CD14-positive monocyte (primary cell): Measurements from ENCODE around the gene BCL7B. TPM values are rescaled to one million over a fixed set of nuclear protein-coding genes. Genes with fewer than 3 reads are reported as not detected.

Experiments used
- DNase-seq, 3 donors: peaks; one replicate each; pipeline ENCODE4 v3.0.0-alpha.2; 2011 to 2022
- H2AFZ ChIP-seq: 2 replicates; pipeline ENCODE4 v1.6.0; 2012; ENCODE audit warnings: mild to moderate bottlenecking, low read depth, low read length, inconsistent platforms; ENCODE audit not compliant: insufficient read depth, poor library complexity, severe bottlenecking
- H3K27ac ChIP-seq, 2 donors: 1 replicate in 1 of 2; 2 replicates in 1 of 2; pipeline ENCODE4 v1.5.1; 2012 to 2013; ENCODE audit warnings: low read length in 2 of 2, control low read depth in 1 of 2, inconsistent platforms in 1 of 2, low read depth in 1 of 2, mild to moderate bottlenecking in 1 of 2
- H3K27me3 ChIP-seq, 2 donors: one replicate each; pipeline versions ENCODE4 v1.6.0 to v1.6.1; 2011 to 2013; ENCODE audit warnings: low read length in 2 of 2; ENCODE audit not compliant: control insufficient read depth in 2 of 2, insufficient read depth in 2 of 2
- H3K36me3 ChIP-seq, 2 donors: replicated peaks in 1 of 2; 1 replicate in 1 of 2; 2 replicates in 1 of 2; pipeline versions ENCODE4 v1.5.1 to v1.6.1; 2012 to 2013; ENCODE audit warnings: low read length in 2 of 2, control low read depth in 1 of 2, inconsistent platforms in 1 of 2, mild to moderate bottlenecking in 1 of 2; ENCODE audit not compliant: insufficient read depth in 2 of 2, control insufficient read depth in 1 of 2
- H3K4me1 ChIP-seq, 2 donors: 1 replicate in 1 of 2; 2 replicates in 1 of 2; pipeline versions ENCODE4 v1.5.1 to v1.6.1; 2012 to 2013; ENCODE audit warnings: low read length in 2 of 2, control low read depth in 1 of 2, inconsistent platforms in 1 of 2, mild to moderate bottlenecking in 1 of 2, moderate library complexity in 1 of 2; ENCODE audit not compliant: insufficient read depth in 2 of 2, control insufficient read depth in 1 of 2
- H3K4me2 ChIP-seq: replicated peaks from 2 replicates; pipeline ENCODE3; 2012; ENCODE audit warnings: low read length, moderate library complexity, mild to moderate bottlenecking; ENCODE audit not compliant: poor library complexity, severe bottlenecking; ENCODE audit errors: extremely low read depth
- H3K4me3 ChIP-seq, 3 experiments: fragments of 200-600 bp in 1 of 3; sonication (generic) in 1 of 3; replicated peaks in 1 of 3; 1 replicate in 2 of 3; 2 replicates in 1 of 3; pipeline ENCODE4 v1.5.1; 2011 to 2013; ENCODE audit warnings: low read length in 3 of 3, mild to moderate bottlenecking in 3 of 3, control low read depth in 2 of 3, low read depth in 2 of 3, inconsistent platforms in 1 of 3, moderate library complexity in 1 of 3
- H3K79me2 ChIP-seq: 2 replicates; pipeline ENCODE4 v1.6.0; 2012; ENCODE audit warnings: mild to moderate bottlenecking, control low read depth, inconsistent platforms, low read length, moderate library complexity; ENCODE audit not compliant: insufficient read depth
- H3K9ac ChIP-seq: 2 replicates; pipeline ENCODE4 v1.6.0; 2017; ENCODE audit warnings: low read length, mild to moderate bottlenecking; ENCODE audit not compliant: insufficient read depth, poor library complexity, severe bottlenecking
- H3K9me3 ChIP-seq, 2 donors: replicated peaks in 1 of 2; 1 replicate in 1 of 2; 2 replicates in 1 of 2; pipeline versions ENCODE4 v1.5.1 to v1.6.1; 2012 to 2013; ENCODE audit warnings: low read length in 2 of 2, control low read depth in 1 of 2; ENCODE audit not compliant: control insufficient read depth in 1 of 2, insufficient read depth in 1 of 2
- H4K20me1 ChIP-seq: 2 replicates; pipeline ENCODE4 v1.6.0; 2012; ENCODE audit warnings: mild to moderate bottlenecking, low read length, control low read depth, moderate library complexity; ENCODE audit not compliant: insufficient read depth
- H3K27ac Mint-ChIP-seq, 7 donors: one replicate each; pipeline ENCODE4 v1.8.0; 2020; ENCODE audit warnings: mild to moderate bottlenecking in 7 of 7, mixed read lengths in 7 of 7, moderate library complexity in 6 of 7, inconsistent platforms in 2 of 7
- H3K27me3 Mint-ChIP-seq, 3 donors: one replicate each; pipeline ENCODE4 v1.8.0; 2021 to 2022; ENCODE audit warnings: low read depth in 3 of 3, mild to moderate bottlenecking in 3 of 3, mixed read lengths in 3 of 3, moderate library complexity in 3 of 3, inconsistent platforms in 1 of 3
- H3K36me3 Mint-ChIP-seq, 2 donors: one replicate each; pipeline ENCODE4 v1.8.0; 2020; ENCODE audit warnings: mixed read lengths in 2 of 2, inconsistent platforms in 1 of 2, mild to moderate bottlenecking in 1 of 2
- H3K4me1 Mint-ChIP-seq: one replicate; pipeline ENCODE4 v1.8.0; 2020; ENCODE audit warnings: mild to moderate bottlenecking, mixed read lengths
- H3K4me3 Mint-ChIP-seq, 2 donors: one replicate each; pipeline ENCODE4 v1.8.0; 2020; ENCODE audit warnings: mild to moderate bottlenecking in 2 of 2, mixed read lengths in 2 of 2, moderate library complexity in 1 of 2
- H3K9me3 Mint-ChIP-seq, 7 donors: one replicate each; pipeline ENCODE4 v1.8.0; 2020 to 2022; ENCODE audit warnings: mixed read lengths in 7 of 7, mild to moderate bottlenecking in 6 of 7, moderate library complexity in 6 of 7, inconsistent platforms in 2 of 7
- WGBS: methylation state at CpG from one replicate; pipeline ENCODE4 v1.1.5; 2013; ENCODE audit warnings: missing lambda C conversion rate; ENCODE audit not compliant: insufficient coverage; 5-methylcytosine and 5-hydroxymethylcytosine counted together
- intact Hi-C, 2 donors: fragments of 100-400 bp; cut with micrococcal nuclease; formaldehyde crosslinking; loops; one replicate each; pipeline versions ENCODE4 v1.15.0 to v1.15.1; 2023
- polyA plus RNA-seq, 3 donors: library from polyadenylated mRNA; depleted of rRNA in 1 of 3; unstranded in 2 of 3; stranded (reverse) in 1 of 3; fragments of 300-500 nt in 2 of 3; fragments of >200 nt in 1 of 3; fragmentation: Illumina TruSeq in 2 of 3; gene quantifications; 1 replicate in 2 of 3; 2 replicates in 1 of 3; pipeline ENCODE4 v1.2.3, GENCODE V29; 2012 to 2021
- TF ChIP-seq, protein P1 (sequence below): fragments of 200-600 bp; IDR thresholded peaks from one replicate; pipeline ENCODE4 v1.8.0; 2022; ENCODE audit warnings: antibody characterized with exemption, mild to moderate bottlenecking

Gene BCL7B
- polyA plus RNA-seq, 3 donors = 53.5 to 73.8 (median 68.7) TPM

DNA sequence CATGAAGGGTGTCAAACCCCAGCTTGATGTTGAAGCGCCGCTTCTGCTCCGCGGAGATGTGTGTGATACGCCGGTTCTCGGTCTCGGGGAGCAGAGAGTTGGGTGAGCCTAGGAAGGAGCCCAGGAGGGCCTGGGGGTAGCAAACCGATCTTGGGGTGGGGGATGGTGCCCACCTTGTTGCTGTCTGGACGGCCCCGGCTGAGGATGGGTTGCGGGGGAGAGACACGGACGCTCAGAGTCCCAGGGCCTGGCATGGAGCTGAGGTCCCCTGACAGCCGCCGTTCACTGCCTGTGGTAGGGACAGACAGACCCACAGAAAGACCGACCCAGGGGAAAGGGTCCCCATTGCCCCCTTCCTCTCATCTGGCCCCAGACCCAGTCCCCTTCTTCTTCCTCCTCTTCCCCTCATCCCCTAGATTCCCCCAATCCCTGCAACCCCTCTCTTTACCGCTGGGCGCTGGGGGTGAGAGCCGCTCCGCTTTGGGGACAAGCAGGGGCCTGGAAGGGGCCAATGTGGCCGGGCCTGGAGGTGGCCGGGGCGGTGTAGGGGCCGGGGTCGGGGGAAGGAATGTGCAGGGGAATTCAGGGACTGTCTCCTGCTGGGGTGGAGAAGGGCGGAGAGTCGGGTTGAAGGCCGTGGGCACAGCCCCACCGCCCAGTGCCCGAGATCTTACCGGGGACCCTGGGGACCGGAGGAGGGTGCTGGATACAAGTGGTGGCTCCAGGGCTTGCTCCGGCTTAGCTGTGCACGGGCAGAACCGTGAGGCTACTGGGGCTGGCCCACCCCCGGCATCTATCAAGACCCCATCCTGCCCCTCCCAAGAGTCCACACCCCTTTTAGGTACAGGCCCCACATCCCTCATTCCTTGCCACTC, 38.9 kb upstream of the BCL7B start:
- 67% methylated on average over 26 of the region's 37 CpGs for WGBS
- peaks cover 51% of the 10 kb centered on the region for H3K4me1 Mint-ChIP-seq
- H3K9ac ChIP-seq = no peak overlapping the region

DNA sequence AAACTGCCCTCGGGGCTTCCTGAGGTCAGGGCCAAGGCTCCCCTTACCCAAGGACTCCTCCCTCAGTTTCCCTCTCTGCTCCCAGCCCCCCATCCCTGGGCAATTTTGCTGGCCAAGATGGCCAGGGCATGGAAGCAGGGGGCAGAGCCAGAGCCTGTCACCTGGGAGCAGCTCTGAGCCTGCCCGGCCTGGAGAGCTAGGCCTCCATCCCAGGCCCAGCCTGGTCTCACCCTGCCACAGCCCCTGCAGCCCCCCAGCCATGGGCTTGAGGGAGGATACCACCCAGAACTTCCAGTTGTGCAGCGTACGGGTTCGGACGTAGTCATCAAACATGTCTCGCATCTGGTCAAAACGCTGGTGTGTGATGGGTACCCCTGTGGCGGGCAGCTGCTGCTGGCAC, 37.9 kb upstream of the BCL7B start:
- peak overlapping the region in 4 of 7 donors; percentile 41 to 77 (median 64) for H3K27ac Mint-ChIP-seq
- TF ChIP-seq, protein P1, sequence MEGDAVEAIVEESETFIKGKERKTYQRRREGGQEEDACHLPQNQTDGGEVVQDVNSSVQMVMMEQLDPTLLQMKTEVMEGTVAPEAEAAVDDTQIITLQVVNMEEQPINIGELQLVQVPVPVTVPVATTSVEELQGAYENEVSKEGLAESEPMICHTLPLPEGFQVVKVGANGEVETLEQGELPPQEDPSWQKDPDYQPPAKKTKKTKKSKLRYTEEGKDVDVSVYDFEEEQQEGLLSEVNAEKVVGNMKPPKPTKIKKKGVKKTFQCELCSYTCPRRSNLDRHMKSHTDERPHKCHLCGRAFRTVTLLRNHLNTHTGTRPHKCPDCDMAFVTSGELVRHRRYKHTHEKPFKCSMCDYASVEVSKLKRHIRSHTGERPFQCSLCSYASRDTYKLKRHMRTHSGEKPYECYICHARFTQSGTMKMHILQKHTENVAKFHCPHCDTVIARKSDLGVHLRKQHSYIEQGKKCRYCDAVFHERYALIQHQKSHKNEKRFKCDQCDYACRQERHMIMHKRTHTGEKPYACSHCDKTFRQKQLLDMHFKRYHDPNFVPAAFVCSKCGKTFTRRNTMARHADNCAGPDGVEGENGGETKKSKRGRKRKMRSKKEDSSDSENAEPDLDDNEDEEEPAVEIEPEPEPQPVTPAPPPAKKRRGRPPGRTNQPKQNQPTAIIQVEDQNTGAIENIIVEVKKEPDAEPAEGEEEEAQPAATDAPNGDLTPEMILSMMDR = no peak
- no peaks in the 10 kb centered on the region for H4K20me1 ChIP-seq
- H3K9me3 ChIP-seq = no peaks in the 10 kb centered on the region
- peaks cover 23 to 33% of the 10 kb centered on the region in 2 donors for H3K4me1 ChIP-seq
- peaks cover 43 to 64% (median 51%) of the 10 kb centered on the region in 3 donors for H3K27me3 Mint-ChIP-seq
- 94% methylated on average over 9 of the region's 9 CpGs for WGBS
- no peaks in the 10 kb centered on the region for H3K79me2 ChIP-seq
- H3K4me3 Mint-ChIP-seq = peak overlapping the region in 1 of 2 donors; percentile 69
- H3K9me3 Mint-ChIP-seq = peaks cover 2 to 16% (median 6%) of the 10 kb centered on the region in 7 donors
- peaks cover 0 to 9% of the 10 kb centered on the region in 2 donors for H3K36me3 Mint-ChIP-seq
- peaks cover 44% of the 10 kb centered on the region for H3K4me1 Mint-ChIP-seq
- H3K27ac ChIP-seq = no peak overlapping the region
- no peak overlapping the region for H3K4me3 ChIP-seq
- intact Hi-C loops = no loop called here
- no peak for DNase-seq
- no peak overlapping the region for H2AFZ ChIP-seq
- peaks cover 2 to 47% of the 10 kb centered on the region in 2 donors for H3K27me3 ChIP-seq
- H3K36me3 ChIP-seq = no peaks in the 10 kb centered on the region
- H3K4me2 ChIP-seq = no peak overlapping the region
- no peak overlapping the region for H3K9ac ChIP-seq

More for the DNA sequence above, 38.9 kb upstream of the BCL7B start:
- Histone ChIP-seq H3K27ac (no peak overlapping the region), H3K4me1 (peaks cover 32 to 42% of the 10 kb centered on the region in 2 donors), H3K4me3 (no peak overlapping the region), H2AFZ (no peak overlapping the region), H3K27me3 (peaks cover 2 to 47% of the 10 kb centered on the region in 2 donors), H3K4me2 (no peak overlapping the region), H3K79me2 (no peaks in the 10 kb centered on the region), H3K36me3 (no peaks in the 10 kb centered on the region), H3K9me3 (no peaks in the 10 kb centered on the region), H4K20me1 (no peaks in the 10 kb centered on the region)
- intact Hi-C loops = no loop called here
- Mint-ChIP-seq H3K9me3 (peaks cover 4 to 16% (median 6%) of the 10 kb centered on the region in 7 donors), H3K36me3 (peaks cover 4 to 9% of the 10 kb centered on the region in 2 donors), H3K27ac (no peak overlapping the region), H3K27me3 (peaks cover 40 to 65% (median 56%) of the 10 kb centered on the region in 3 donors), H3K4me3 (peak overlapping the region in 1 of 2 donors; percentile 48)
- TF ChIP-seq, protein P1 = no peak
- DNase-seq = no peak
